SK-N-SH treated with all-trans-retinoic acid at 6 μM for 48 hours (cell line): Measurements from ENCODE around the gene SGPL1.
"Not testable (repeated sequence)": the region's sequence is repeated elsewhere in the genome, so short reads cannot be mapped to it uniquely, and the experiment has no call there.

Source experiments
- ATAC-seq: fragments of 200-7000 bp; cut with Tn5 transposase; 3 replicates; pipeline ENCODE4 v1.9.1; 2020; ENCODE audit warnings: mild to moderate bottlenecking, moderate library complexity
- BACH2 ChIP-seq: fragments of 250-450 bp; sonication (Bioruptor Pico); IDR thresholded peaks from 2 replicates; pipeline ENCODE4 v1.9.0; 2021; ENCODE audit warnings: mild to moderate bottlenecking, borderline replicate concordance
- CSDC2 ChIP-seq: fragments of 250-450 bp; sonication (Bioruptor Pico); IDR thresholded peaks from 2 replicates; pipeline ENCODE4 v1.5.0; 2020; ENCODE audit warnings: mild to moderate bottlenecking, moderate library complexity
- CSRNP3 ChIP-seq: fragments of 250-450 bp; sonication (Bioruptor Pico); IDR thresholded peaks from 2 replicates; pipeline ENCODE4 v1.5.1; 2021; ENCODE audit warnings: mild to moderate bottlenecking, moderate library complexity
- ESRRG ChIP-seq: fragments of 250-450 bp; sonication (Bioruptor Pico); IDR thresholded peaks from 2 replicates; pipeline ENCODE4 v1.6.1; 2021; ENCODE audit warnings: mild to moderate bottlenecking
- GLIS3 ChIP-seq: fragments of 250-450 bp; sonication (Bioruptor Pico); IDR thresholded peaks from 2 replicates; pipeline ENCODE4 v1.5.0; 2020; ENCODE audit warnings: mild to moderate bottlenecking, moderate library complexity
- ISL1 ChIP-seq: fragments of 250-450 bp; sonication (Bioruptor Pico); IDR thresholded peaks from 2 replicates; pipeline ENCODE4 v2.1.2; 2022; ENCODE audit warnings: mild to moderate bottlenecking, moderate library complexity
- OSR1 ChIP-seq: fragments of 250-450 bp; sonication (Bioruptor Pico); IDR thresholded peaks from 2 replicates; pipeline ENCODE4 v1.8.0; 2022; ENCODE audit warnings: moderate library complexity, mild to moderate bottlenecking, inconsistent platforms
- PATZ1 ChIP-seq: fragments of 250-450 bp; sonication (Bioruptor Pico); IDR thresholded peaks from 2 replicates; pipeline ENCODE4 v1.8.0; 2020; ENCODE audit warnings: mild to moderate bottlenecking, moderate library complexity, borderline replicate concordance
- POU6F1 ChIP-seq: fragments of 250-450 bp; sonication (Bioruptor Pico); IDR thresholded peaks from 2 replicates; pipeline ENCODE4 v1.8.0; 2021; ENCODE audit warnings: low read depth, mild to moderate bottlenecking, moderate library complexity, borderline replicate concordance
- PPARA ChIP-seq: fragments of 250-450 bp; sonication (Bioruptor Pico); IDR thresholded peaks from 2 replicates; pipeline ENCODE4 v1.5.0; 2020; ENCODE audit warnings: mild to moderate bottlenecking, borderline replicate concordance
- SNAI2 ChIP-seq: fragments of 250-450 bp; sonication (Bioruptor Pico); IDR thresholded peaks from 2 replicates; pipeline ENCODE4 v1.5.0; 2020; ENCODE audit warnings: mild to moderate bottlenecking, moderate library complexity
- TCF4 ChIP-seq: fragments of 250-450 bp; sonication (Bioruptor Pico); IDR thresholded peaks from 2 replicates; pipeline ENCODE4 v1.8.0; 2021; ENCODE audit warnings: mild to moderate bottlenecking, moderate library complexity, borderline replicate concordance
- TOX ChIP-seq: fragments of 250-450 bp; sonication (Bioruptor Pico); IDR thresholded peaks from 2 replicates; pipeline ENCODE4 v1.8.0; 2021; ENCODE audit warnings: mild to moderate bottlenecking, moderate library complexity, borderline replicate concordance
- TSHZ2 ChIP-seq: fragments of 250-450 bp; sonication (Bioruptor Pico); IDR thresholded peaks from 2 replicates; pipeline ENCODE4 v1.5.0; 2020; ENCODE audit warnings: mild to moderate bottlenecking, moderate library complexity
- ZC3H10 ChIP-seq: fragments of 250-450 bp; sonication (Bioruptor Pico); IDR thresholded peaks from 2 replicates; pipeline ENCODE4 v1.5.1; 2021; ENCODE audit warnings: mild to moderate bottlenecking, moderate library complexity
- ZFP30 ChIP-seq: fragments of 450-650 bp; formaldehyde crosslinking; IDR thresholded peaks from 2 replicates; pipeline ENCODE4 v1.5.0; 2022; ENCODE audit warnings: mild to moderate bottlenecking, moderate library complexity
- ZNF565 ChIP-seq: fragments of 450-650 bp; formaldehyde crosslinking; conservative IDR thresholded peaks from 2 replicates; pipeline ENCODE4 v1.5.0; 2020; ENCODE audit warnings: low read depth, mild to moderate bottlenecking, moderate library complexity
- ZNF70 ChIP-seq: fragments of 450-650 bp; formaldehyde crosslinking; IDR thresholded peaks from 2 replicates; pipeline ENCODE4 v1.5.0; 2020; ENCODE audit warnings: mild to moderate bottlenecking, moderate library complexity
- ZNF8 ChIP-seq: fragments of 450-650 bp; formaldehyde crosslinking; IDR thresholded peaks from 2 replicates; pipeline ENCODE4 v1.5.0; 2020; ENCODE audit warnings: mild to moderate bottlenecking, moderate library complexity

The SGPL1 gene

GRCh38 chr10:70770001-70770400, 45.7 kb upstream of the SGPL1 start:
- ATAC-seq: no peak
- TF ChIP-seq TOX (CRISPR knock-in tag): no peak
- no peak for TF ChIP-seq TSHZ2 (CRISPR knock-in tag)

GRCh38 chr10:70770516-70770915, 45.2 kb upstream of the SGPL1 start:
- not testable (repeated sequence) for ATAC-seq

GRCh38 chr10:70771311-70772194, 44.2 kb upstream of the SGPL1 start:
- no peak for ATAC-seq

GRCh38 chr10:70772627-70773026, 43.1 kb upstream of the SGPL1 start:
- ATAC-seq: no peak
- no peak for TF ChIP-seq PATZ1
- TF ChIP-seq POU6F1 (CRISPR knock-in tag): no peak
- no peak for TF ChIP-seq ESRRG (CRISPR knock-in tag)
- TF ChIP-seq CSDC2: no peak
- TF ChIP-seq TCF4 (CRISPR knock-in tag): no peak
- TF ChIP-seq ZNF8 (CRISPR knock-in tag): no peak
- no peak for TF ChIP-seq BACH2 (CRISPR knock-in tag)
- no peak for TF ChIP-seq TSHZ2 (CRISPR knock-in tag)
- TF ChIP-seq ZC3H10 (CRISPR knock-in tag): no peak

More at GRCh38 chr10:70771311-70772194, 44.2 kb upstream of the SGPL1 start:
- TF ChIP-seq ZC3H10 (CRISPR knock-in tag): no peak
- no peak for TF ChIP-seq ZNF8 (CRISPR knock-in tag)
- TF ChIP-seq ESRRG (CRISPR knock-in tag): no peak
- no peak for TF ChIP-seq ZNF565 (CRISPR knock-in tag)
- TF ChIP-seq CSRNP3 (CRISPR knock-in tag): no peak
- TF ChIP-seq ZNF70 (CRISPR knock-in tag): no peak
- no peak for TF ChIP-seq TOX (CRISPR knock-in tag)
- no peak for TF ChIP-seq CSDC2
- no peak for TF ChIP-seq ISL1
- TF ChIP-seq PPARA: no peak
- TF ChIP-seq SNAI2 (CRISPR knock-in tag): no peak
- no peak for TF ChIP-seq ZFP30 (CRISPR knock-in tag)
- no peak for TF ChIP-seq OSR1 (CRISPR knock-in tag)
- no peak for TF ChIP-seq GLIS3 (CRISPR knock-in tag)
- TF ChIP-seq TSHZ2 (CRISPR knock-in tag): no peak
